Chondrocyte (in vitro differentiated cells): ENCODE measurements around the gene GRIK3. TPM values are rescaled to one million over a fixed set of nuclear protein-coding genes. Genes with fewer than 3 reads are reported as not detected.

ENCODE experiments used
- DNase-seq: peaks from one replicate; pipeline ENCODE4 v3.0.0; 2021; ENCODE audit warnings: mixed read lengths, low spot score
- H3K27ac Mint-ChIP-seq: one replicate; pipeline ENCODE4 v1.8.0; 2021; ENCODE audit warnings: mild to moderate bottlenecking, moderate library complexity, mixed read lengths; ENCODE audit not compliant: unreplicated experiment
- H3K27me3 Mint-ChIP-seq: 2 replicates; pipeline ENCODE4 v1.8.0; 2021; ENCODE audit warnings: low read depth, mixed read lengths
- H3K36me3 Mint-ChIP-seq: 2 replicates; pipeline ENCODE4 v1.8.0; 2021; ENCODE audit warnings: low read depth, mixed read lengths
- H3K4me1 Mint-ChIP-seq: 2 replicates; pipeline ENCODE4 v1.8.0; 2021; ENCODE audit warnings: low read depth, mild to moderate bottlenecking, mixed read lengths
- H3K4me3 Mint-ChIP-seq: one replicate; pipeline ENCODE4 v1.8.0; 2021; ENCODE audit warnings: mild to moderate bottlenecking, moderate library complexity, mixed read lengths; ENCODE audit not compliant: unreplicated experiment
- H3K9me3 Mint-ChIP-seq: 2 replicates; pipeline ENCODE4 v1.8.0; 2021; ENCODE audit warnings: low read depth, mixed read lengths
- total RNA-seq: library from RNA; stranded (reverse); gene quantifications from 3 replicates; pipeline ENCODE4 v1.2.1, GENCODE V29; 2021
- TF ChIP-seq, protein P1 (sequence below): fragments of 200-600 bp; sonication (generic); IDR thresholded peaks from 2 replicates; pipeline ENCODE4 v1.5.0; 2021; ENCODE audit warnings: antibody characterized with exemption, mild to moderate bottlenecking, moderate library complexity

Gene GRIK3
- total RNA-seq, 1 donor from 2014 or later = not detected

DNA sequence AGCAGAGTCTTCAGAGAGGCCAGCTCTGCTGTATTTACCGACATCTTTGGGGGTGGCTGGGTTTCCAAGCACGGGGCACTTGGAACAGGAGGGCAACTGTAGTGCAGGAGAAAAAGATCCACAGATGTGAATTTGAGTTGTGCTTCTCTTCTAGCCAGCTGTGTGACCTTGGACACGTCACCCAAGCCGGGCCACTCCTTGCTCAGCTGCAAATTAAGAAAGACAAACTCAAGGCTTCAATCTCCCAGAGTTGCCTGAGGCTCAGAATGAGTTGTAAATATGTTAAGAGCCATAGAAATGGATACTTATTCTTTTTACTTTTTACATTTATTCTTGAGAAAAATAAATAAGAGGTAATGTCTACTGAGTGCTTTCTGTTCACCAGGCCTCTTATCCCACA lies 24.3 kb downstream of the GRIK3 start:
- TF ChIP-seq, protein P1, sequence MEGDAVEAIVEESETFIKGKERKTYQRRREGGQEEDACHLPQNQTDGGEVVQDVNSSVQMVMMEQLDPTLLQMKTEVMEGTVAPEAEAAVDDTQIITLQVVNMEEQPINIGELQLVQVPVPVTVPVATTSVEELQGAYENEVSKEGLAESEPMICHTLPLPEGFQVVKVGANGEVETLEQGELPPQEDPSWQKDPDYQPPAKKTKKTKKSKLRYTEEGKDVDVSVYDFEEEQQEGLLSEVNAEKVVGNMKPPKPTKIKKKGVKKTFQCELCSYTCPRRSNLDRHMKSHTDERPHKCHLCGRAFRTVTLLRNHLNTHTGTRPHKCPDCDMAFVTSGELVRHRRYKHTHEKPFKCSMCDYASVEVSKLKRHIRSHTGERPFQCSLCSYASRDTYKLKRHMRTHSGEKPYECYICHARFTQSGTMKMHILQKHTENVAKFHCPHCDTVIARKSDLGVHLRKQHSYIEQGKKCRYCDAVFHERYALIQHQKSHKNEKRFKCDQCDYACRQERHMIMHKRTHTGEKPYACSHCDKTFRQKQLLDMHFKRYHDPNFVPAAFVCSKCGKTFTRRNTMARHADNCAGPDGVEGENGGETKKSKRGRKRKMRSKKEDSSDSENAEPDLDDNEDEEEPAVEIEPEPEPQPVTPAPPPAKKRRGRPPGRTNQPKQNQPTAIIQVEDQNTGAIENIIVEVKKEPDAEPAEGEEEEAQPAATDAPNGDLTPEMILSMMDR = no peak
- H3K36me3 Mint-ChIP-seq = no peaks in the 10 kb centered on the region
- no peak overlapping the region for H3K27ac Mint-ChIP-seq
- peaks cover 9% of the 10 kb centered on the region for H3K27me3 Mint-ChIP-seq
- H3K9me3 Mint-ChIP-seq = no peaks in the 10 kb centered on the region
- no peak overlapping the region for H3K4me3 Mint-ChIP-seq
- H3K4me1 Mint-ChIP-seq = no peaks in the 10 kb centered on the region
- DNase-seq = no peak

DNA sequence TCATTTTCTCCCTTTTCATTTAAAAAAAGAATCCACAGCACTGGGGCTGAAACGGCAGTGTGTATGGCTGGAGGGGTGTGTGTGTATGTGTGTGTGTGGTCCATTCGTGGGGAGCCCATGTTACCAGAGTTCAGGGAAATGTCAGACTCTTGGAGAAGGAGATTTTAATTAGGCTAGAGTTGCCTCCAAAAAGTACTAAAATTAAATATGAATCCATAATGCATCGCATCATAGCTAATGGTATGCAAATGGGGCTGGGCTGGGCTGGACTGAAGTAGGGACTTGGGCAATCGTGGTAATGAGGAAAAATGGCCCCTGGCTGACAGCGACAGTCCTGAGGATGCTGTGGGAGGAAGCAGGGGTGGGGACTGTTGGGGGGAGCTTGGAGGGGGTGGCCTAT lies 24.8 kb downstream of the GRIK3 start:
- Mint-ChIP-seq H3K4me3 (no peak overlapping the region), H3K27me3 (peaks cover 10% of the 10 kb centered on the region), H3K27ac (no peak overlapping the region), H3K9me3 (no peaks in the 10 kb centered on the region), H3K4me1 (no peaks in the 10 kb centered on the region), H3K36me3 (no peaks in the 10 kb centered on the region)
- TF ChIP-seq, protein P1 = no peak
- DNase-seq = no peak

DNA sequence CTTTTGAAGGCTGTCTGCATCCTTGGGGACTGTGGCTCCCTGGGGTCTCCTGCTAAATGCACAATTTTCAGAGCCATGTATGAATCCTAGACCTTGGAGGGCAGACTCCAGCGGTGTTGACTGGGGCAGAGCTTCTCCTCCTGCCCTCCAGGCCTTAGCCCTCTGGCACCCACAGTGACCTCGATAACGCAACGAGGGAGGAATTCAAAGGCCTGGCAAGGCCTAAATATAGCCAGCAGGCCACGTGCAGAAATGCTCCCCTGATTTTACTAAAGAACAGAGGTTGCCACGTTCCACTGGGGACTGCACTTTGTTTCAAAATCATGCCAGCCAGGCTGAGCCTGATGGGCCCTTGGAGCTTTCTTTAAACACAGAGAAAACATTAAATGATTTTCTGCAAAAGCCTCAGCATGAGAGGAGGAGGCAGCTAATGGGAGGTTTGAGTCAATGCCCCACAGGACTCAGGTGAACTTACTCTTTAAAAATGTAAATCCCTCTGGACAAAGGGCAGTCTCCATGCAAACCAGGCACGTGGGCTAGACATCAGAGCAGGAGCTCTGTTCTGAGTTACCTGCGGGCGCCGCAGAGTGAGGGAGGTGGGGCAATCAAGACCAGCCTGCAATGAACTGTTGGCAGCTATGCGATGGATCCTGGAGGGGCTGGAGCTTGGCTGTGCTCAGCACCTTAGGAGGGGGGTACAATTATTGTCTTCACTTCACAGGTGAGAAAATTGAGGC lies 28.0 kb downstream of the GRIK3 start:
- Mint-ChIP-seq H3K9me3 (no peaks in the 10 kb centered on the region), H3K27ac (no peak overlapping the region), H3K4me3 (no peak overlapping the region), H3K4me1 (no peaks in the 10 kb centered on the region), H3K36me3 (no peaks in the 10 kb centered on the region), H3K27me3 (peaks cover 11% of the 10 kb centered on the region)
- TF ChIP-seq, protein P1 = no peak
- DNase-seq = no peak

DNA sequence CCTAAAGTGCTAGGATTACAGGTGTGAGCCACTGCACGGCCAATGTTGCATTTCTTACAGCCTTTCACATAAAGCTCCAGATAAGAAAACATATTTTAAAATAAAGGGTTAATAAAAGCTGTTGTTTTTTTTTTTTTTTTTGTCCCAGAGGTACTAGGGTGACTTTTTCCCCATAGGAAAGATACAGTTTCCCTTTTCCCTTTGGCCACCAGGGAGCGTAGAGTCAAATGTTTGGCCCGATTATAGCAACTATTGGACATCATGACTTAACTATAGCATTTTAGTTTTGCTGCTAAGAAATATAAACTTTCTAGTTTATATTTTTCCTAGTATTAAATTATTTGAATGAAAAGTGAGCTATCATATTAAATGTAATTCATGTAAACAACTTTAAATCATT lies 31.4 kb downstream of the GRIK3 start:
- H3K27ac Mint-ChIP-seq = no peak overlapping the region
- no peaks in the 10 kb centered on the region for H3K9me3 Mint-ChIP-seq
- H3K4me3 Mint-ChIP-seq = no peak overlapping the region
- H3K4me1 Mint-ChIP-seq = no peaks in the 10 kb centered on the region
- H3K27me3 Mint-ChIP-seq = peaks cover 14% of the 10 kb centered on the region
- H3K36me3 Mint-ChIP-seq = no peaks in the 10 kb centered on the region
- DNase-seq = no peak
- TF ChIP-seq, protein P1 = no peak

DNA sequence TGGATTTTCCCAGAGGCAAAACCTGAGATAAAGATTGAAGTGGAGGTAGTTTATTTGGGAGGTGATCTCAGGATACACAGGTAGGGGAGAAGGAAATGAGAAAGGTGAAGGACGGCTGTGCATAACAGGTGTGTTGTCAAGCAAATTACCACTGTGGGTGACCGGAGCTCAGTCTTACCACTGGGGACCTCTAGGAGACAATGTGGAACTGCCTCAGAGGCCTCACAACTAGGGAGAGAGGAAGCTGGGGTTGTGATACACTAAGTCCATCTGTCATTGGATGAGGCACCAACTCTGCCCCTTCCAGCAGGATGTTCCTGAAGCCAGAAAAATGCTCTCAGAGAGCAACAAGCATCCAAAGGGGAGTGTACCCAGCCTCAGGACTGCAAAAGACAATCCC lies 32.6 kb downstream of the GRIK3 start:
- no peaks in the 10 kb centered on the region for H3K9me3 Mint-ChIP-seq
- H3K27ac Mint-ChIP-seq = no peak overlapping the region
- no peaks in the 10 kb centered on the region for H3K36me3 Mint-ChIP-seq
- DNase-seq = no peak
- peaks cover 12% of the 10 kb centered on the region for H3K27me3 Mint-ChIP-seq
- H3K4me3 Mint-ChIP-seq = no peak overlapping the region
- TF ChIP-seq, protein P1 = no peak
- H3K4me1 Mint-ChIP-seq = no peaks in the 10 kb centered on the region
